ENCODE data around the gene LAMTOR3.

Gene LAMTOR3

GRCh38 chr4:99876946-99877345 is 17.3 kb downstream of the LAMTOR3 start:
- no peak for TF ChIP-seq ZFP3 (CRISPR knock-in tag; IDR thresholded peaks at IDR 0.05)
- no peak for TF ChIP-seq ARNTL (CRISPR knock-in tag; IDR thresholded peaks at IDR 0.05; ENCODE audit: borderline replicate concordance, low read depth)
- no peak for TF ChIP-seq CREB5 (CRISPR knock-in tag; IDR thresholded peaks at IDR 0.05; ENCODE audit: low read depth)
- TF ChIP-seq ISL1 (CRISPR knock-in tag; IDR thresholded peaks at IDR 0.05): no peak
- no peak for TF ChIP-seq ESRRG (CRISPR knock-in tag; IDR thresholded peaks at IDR 0.05)
- TF ChIP-seq SNAI2 (CRISPR knock-in tag; IDR thresholded peaks at IDR 0.05): no peak
- no peak for TF ChIP-seq PPARA (CRISPR knock-in tag; IDR thresholded peaks at IDR 0.05; ENCODE audit: borderline replicate concordance)
- TF ChIP-seq TSHZ2 (CRISPR knock-in tag; IDR thresholded peaks at IDR 0.05): no peak
- no peak for TF ChIP-seq OSR1 (CRISPR knock-in tag; IDR thresholded peaks at IDR 0.05)

GRCh38 chr4:99875071-99875470 is 19.2 kb downstream of the LAMTOR3 start:
- no peak for TF ChIP-seq OSR1 (CRISPR knock-in tag; IDR thresholded peaks at IDR 0.05)
- no peak for ATAC-seq

More at GRCh38 chr4:99876946-99877345, 17.3 kb downstream of the LAMTOR3 start:
- ATAC-seq: no peak

GRCh38 chr4:99872570-99872969 is 21.7 kb downstream of the LAMTOR3 start:
- TF ChIP-seq TSHZ2 (CRISPR knock-in tag; IDR thresholded peaks at IDR 0.05) (no peak), CSRNP3 (CRISPR knock-in tag; IDR thresholded peaks at IDR 0.05) (no peak), POU6F1 (CRISPR knock-in tag; IDR thresholded peaks at IDR 0.05; ENCODE audit: borderline replicate concordance, low read depth) (no peak), ARNTL (CRISPR knock-in tag; IDR thresholded peaks at IDR 0.05; ENCODE audit: borderline replicate concordance, low read depth) (no peak), ZC3H10 (CRISPR knock-in tag; IDR thresholded peaks at IDR 0.05) (no peak), ESRRG (CRISPR knock-in tag; IDR thresholded peaks at IDR 0.05) (no peak), SNAI2 (CRISPR knock-in tag; IDR thresholded peaks at IDR 0.05) (no peak), TOX (CRISPR knock-in tag; IDR thresholded peaks at IDR 0.05; ENCODE audit: borderline replicate concordance) (no peak), RARB (CRISPR knock-in tag; IDR thresholded peaks at IDR 0.05) (no peak), PPARA (CRISPR knock-in tag; IDR thresholded peaks at IDR 0.05; ENCODE audit: borderline replicate concordance) (no peak), ZNF8 (CRISPR knock-in tag; IDR thresholded peaks at IDR 0.05) (no peak), ZNF565 (CRISPR knock-in tag; conservative IDR thresholded peaks at IDR 0.05; ENCODE audit: low read depth) (no peak), OSR1 (CRISPR knock-in tag; IDR thresholded peaks at IDR 0.05) (no peak), PATZ1 (CRISPR knock-in tag; IDR thresholded peaks at IDR 0.05; ENCODE audit: borderline replicate concordance) (no peak), TCF4 (CRISPR knock-in tag; IDR thresholded peaks at IDR 0.05; ENCODE audit: borderline replicate concordance) (no peak), CSDC2 (CRISPR knock-in tag; IDR thresholded peaks at IDR 0.05) (no peak)
- no peak for ATAC-seq
